Prostate gland (tissue), 2 donors: ENCODE results near the gene SLC1A7. TPM values are rescaled to one million over a fixed set of nuclear protein-coding genes. Genes with fewer than 3 reads are reported as not detected.

ENCODE experiments used
- DNase-seq: peaks from one replicate; pipeline ENCODE4 v3.0.0-alpha.2; 2019; ENCODE audit warnings: low spot score
- H3K27ac ChIP-seq, 2 donors: fragments of 200-600 bp; sonication (generic); 2 replicates each; pipeline ENCODE4 v1.5.1; 2017 to 2019
- H3K27me3 ChIP-seq: fragments of 200-600 bp; sonication (generic); replicated peaks from 2 replicates; pipeline ENCODE4 v1.5.1; 2019; ENCODE audit not compliant: insufficient read depth
- H3K36me3 ChIP-seq, 2 donors: fragments of 200-600 bp; sonication (generic); 1 replicate in 1 of 2; 2 replicates in 1 of 2; pipeline versions ENCODE4 v1.5.1 to v1.8.1; 2017 to 2019
- H3K4me1 ChIP-seq: fragments of 200-600 bp; sonication (generic); replicated peaks from 2 replicates; pipeline ENCODE4 v1.5.1; 2019
- H3K4me3 ChIP-seq, 2 donors: fragments of 200-600 bp; sonication (generic); 2 replicates each; pipeline ENCODE4 v1.5.1; 2017 to 2019
- H3K9me3 ChIP-seq: fragments of 200-600 bp; sonication (generic); 2 replicates; pipeline ENCODE4 v1.5.1; 2017
- POLR2A ChIP-seq: fragments of 450-650 bp; IDR thresholded peaks from one replicate; pipeline ENCODE4 v1.6.1; 2016; ENCODE audit warnings: antibody characterized with exemption, mild to moderate bottlenecking
- POLR2AphosphoS5 ChIP-seq: sonication (generic); formaldehyde crosslinking; IDR thresholded peaks from one replicate; pipeline ENCODE4 v1.6.1; 2017; ENCODE audit warnings: antibody characterized with exemption
- WGBS: methylation state at CpG from one replicate; pipeline ENCODE4 v1.1.5; 2018; 5-methylcytosine and 5-hydroxymethylcytosine counted together
- intact Hi-C: fragments of 100-400 bp; cut with DNase I; formaldehyde crosslinking; loops from one replicate; pipeline ENCODE4 v1.14.2; 2022
- total RNA-seq, 2 donors: library from RNA; depleted of rRNA; stranded (reverse); fragments of >200 nt; gene quantifications; one replicate each; pipeline ENCODE4 v1.1.0, GENCODE V29; 2016
- TF ChIP-seq, protein P1 (sequence below), 4 experiments: fragments of 200-600 bp in 2 of 4; fragments of 450-650 bp in 2 of 4; sonication (generic) in 2 of 4; IDR thresholded peaks; 1 replicate in 3 of 4; 2 replicates in 1 of 4; pipeline ENCODE4 v1.5.1; 2016 to 2019; ENCODE audit warnings: antibody characterized with exemption in 4 of 4, mild to moderate bottlenecking in 2 of 4, moderate library complexity in 2 of 4

SLC1A7 gene
- total RNA-seq, 2 donors from 2014 or later = 1.8 TPM; not detected in 1

DNA sequence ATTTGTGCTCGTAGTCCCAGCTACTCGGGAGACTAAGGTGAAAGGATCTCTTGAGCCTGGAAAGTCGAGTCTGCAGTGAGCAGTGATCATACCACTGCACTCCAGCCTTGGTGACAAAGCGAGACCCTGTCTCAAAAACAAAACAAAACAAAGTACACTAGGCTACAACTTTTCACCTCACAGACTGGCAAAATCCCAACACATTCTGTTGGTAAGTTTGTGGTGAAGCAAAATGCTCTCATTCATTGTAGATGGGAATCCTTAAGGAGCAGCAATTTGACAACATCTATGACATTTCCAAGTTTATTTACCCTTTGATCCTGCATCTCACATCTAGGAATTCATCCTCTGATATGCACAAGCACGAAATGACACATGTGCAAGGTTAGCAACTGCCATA lies 20.2 kb upstream of the SLC1A7 start:
- TF ChIP-seq POLR2AphosphoS5 (no peak), POLR2A (no peak)
- TF ChIP-seq, protein P1, sequence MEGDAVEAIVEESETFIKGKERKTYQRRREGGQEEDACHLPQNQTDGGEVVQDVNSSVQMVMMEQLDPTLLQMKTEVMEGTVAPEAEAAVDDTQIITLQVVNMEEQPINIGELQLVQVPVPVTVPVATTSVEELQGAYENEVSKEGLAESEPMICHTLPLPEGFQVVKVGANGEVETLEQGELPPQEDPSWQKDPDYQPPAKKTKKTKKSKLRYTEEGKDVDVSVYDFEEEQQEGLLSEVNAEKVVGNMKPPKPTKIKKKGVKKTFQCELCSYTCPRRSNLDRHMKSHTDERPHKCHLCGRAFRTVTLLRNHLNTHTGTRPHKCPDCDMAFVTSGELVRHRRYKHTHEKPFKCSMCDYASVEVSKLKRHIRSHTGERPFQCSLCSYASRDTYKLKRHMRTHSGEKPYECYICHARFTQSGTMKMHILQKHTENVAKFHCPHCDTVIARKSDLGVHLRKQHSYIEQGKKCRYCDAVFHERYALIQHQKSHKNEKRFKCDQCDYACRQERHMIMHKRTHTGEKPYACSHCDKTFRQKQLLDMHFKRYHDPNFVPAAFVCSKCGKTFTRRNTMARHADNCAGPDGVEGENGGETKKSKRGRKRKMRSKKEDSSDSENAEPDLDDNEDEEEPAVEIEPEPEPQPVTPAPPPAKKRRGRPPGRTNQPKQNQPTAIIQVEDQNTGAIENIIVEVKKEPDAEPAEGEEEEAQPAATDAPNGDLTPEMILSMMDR (IDR thresholded peaks at IDR 0.05) = no peak
- Histone ChIP-seq H3K4me3 (no peak overlapping the region), H3K4me1 (no peaks in the 10 kb centered on the region), H3K9me3 (no peaks in the 10 kb centered on the region), H3K27me3 (no peaks in the 10 kb centered on the region), H3K27ac (no peak overlapping the region), H3K36me3 (no peaks in the 10 kb centered on the region)
- intact Hi-C loops = no loop called here
- WGBS = 74% methylated on average over 5 of the region's 5 CpGs
- no peak for DNase-seq

DNA sequence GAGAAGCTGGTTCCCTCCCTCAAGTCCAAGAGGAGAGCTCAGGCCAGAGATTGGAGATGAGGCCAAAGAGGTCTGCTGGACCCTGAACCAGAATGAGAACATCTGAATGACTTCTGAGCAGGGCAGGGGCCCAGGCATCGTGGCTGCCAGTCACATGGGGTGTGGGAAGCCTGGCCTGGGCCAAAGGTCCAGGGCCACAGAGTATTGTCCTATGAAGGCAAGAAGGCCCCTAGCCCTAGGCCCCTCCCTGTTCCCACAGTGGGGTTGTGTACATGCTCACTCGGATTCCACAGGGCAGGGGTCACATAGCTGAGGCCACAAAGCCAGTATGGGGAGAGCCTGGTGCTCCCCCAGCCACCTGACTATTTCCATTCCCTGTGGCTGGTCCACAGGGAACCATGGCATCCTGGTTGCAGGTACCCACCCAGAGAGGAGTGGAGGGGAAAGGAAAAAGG lies 18.5 kb upstream of the SLC1A7 start:
- WGBS = 86% methylated on average over 2 of the region's 2 CpGs
- Histone ChIP-seq H3K36me3 (no peaks in the 10 kb centered on the region), H3K9me3 (no peaks in the 10 kb centered on the region), H3K27ac (no peak overlapping the region), H3K27me3 (no peaks in the 10 kb centered on the region), H3K4me3 (no peak overlapping the region), H3K4me1 (no peaks in the 10 kb centered on the region)
- TF ChIP-seq POLR2A (no peak), POLR2AphosphoS5 (no peak)
- TF ChIP-seq, protein P1 (IDR thresholded peaks at IDR 0.05) = no peak
- no peak for DNase-seq
- intact Hi-C loops = no loop called here

GRCh38 chr1:53158900-53159299 lies 16.5 kb upstream of the SLC1A7 start:
- Histone ChIP-seq H3K36me3 (no peaks in the 10 kb centered on the region), H3K9me3 (no peaks in the 10 kb centered on the region), H3K27ac (no peak overlapping the region), H3K4me1 (no peaks in the 10 kb centered on the region), H3K4me3 (no peak overlapping the region), H3K27me3 (no peaks in the 10 kb centered on the region)
- 80% methylated on average over 1 of the region's 1 CpG for WGBS
- intact Hi-C loops = no loop called here
- DNase-seq = no peak
- TF ChIP-seq POLR2A (no peak), POLR2AphosphoS5 (no peak)
- TF ChIP-seq, protein P1 (IDR thresholded peaks at IDR 0.05) = no peak

DNA sequence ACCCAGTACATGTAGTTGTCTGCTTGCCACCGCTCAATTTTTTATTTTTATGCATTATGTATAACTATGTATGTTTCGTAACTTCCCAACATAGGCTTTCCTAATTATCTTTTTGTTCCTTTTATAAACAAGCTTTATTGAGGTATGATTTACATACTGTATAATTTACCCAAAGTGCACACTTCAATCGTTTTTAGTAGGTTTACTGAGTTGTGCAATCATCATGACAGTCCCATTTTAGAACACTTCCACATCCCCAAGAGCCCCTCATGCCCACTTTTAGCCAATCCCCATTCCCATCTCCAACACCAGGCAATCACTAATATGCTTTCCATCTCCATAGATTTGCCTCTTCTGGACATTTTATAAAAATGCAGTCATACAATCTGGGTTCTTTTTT lies 14.3 kb upstream of the SLC1A7 start:
- Histone ChIP-seq H3K4me1 (no peaks in the 10 kb centered on the region), H3K4me3 (no peak overlapping the region), H3K27ac (no peak overlapping the region), H3K27me3 (no peaks in the 10 kb centered on the region), H3K9me3 (no peaks in the 10 kb centered on the region), H3K36me3 (no peaks in the 10 kb centered on the region)
- WGBS = 74% methylated on average over 3 of the region's 3 CpGs
- TF ChIP-seq, protein P1 (IDR thresholded peaks at IDR 0.05) = no peak
- TF ChIP-seq POLR2A (no peak), POLR2AphosphoS5 (no peak)
- intact Hi-C loops = no loop called here
- no peak for DNase-seq

DNA sequence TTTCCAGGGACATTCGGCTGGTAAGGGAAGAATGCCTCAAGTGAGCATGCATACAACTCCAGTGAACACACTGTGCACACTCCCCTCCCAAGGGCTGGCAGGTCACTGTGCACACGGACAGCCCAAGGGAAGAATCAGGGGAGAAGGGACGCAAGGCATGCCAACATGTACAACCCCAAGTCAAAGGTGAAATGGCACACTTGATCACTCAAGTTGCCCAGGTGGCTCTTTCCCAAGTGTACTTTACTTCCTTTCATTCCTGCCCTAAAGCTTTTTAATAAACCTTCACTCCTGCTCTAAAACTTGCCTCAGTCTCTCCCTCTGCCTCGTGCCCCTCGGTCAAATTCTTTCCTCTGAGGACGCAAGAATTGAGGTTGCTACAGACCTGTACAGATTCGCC lies 13.5 kb upstream of the SLC1A7 start:
- intact Hi-C loops = no loop called here
- DNase-seq = no peak
- TF ChIP-seq, protein P1 (IDR thresholded peaks at IDR 0.05) = no peak
- TF ChIP-seq POLR2AphosphoS5 = no peak
- no peak for TF ChIP-seq POLR2A
- Histone ChIP-seq H3K27ac (no peak overlapping the region), H3K9me3 (no peaks in the 10 kb centered on the region), H3K27me3 (no peaks in the 10 kb centered on the region), H3K4me3 (no peak overlapping the region), H3K4me1 (no peaks in the 10 kb centered on the region), H3K36me3 (no peaks in the 10 kb centered on the region)
- 90% methylated on average over 7 of the region's 7 CpGs for WGBS
